HepG2 (cell line): ENCODE results near the gene RMI1. TPM values are rescaled to one million over a fixed set of nuclear protein-coding genes. Genes with fewer than 3 reads are reported as not detected.
A peak's percentile ranks its signal among the peaks of the same experiment; 100 is the strongest.

Source experiments
- FOXC1 ChIP-seq: sonication (generic); formaldehyde crosslinking; IDR thresholded peaks from 2 replicates; pipeline ENCODE4 v1.8.0; 2022; ENCODE audit warnings: mild to moderate bottlenecking, missing genetic modification reagents, borderline replicate concordance
- GATA4 ChIP-seq: sonication (generic); IDR thresholded peaks from 2 replicates; pipeline ENCODE4 v1.6.1; 2016; ENCODE audit warnings: antibody characterized with exemption, low read depth, borderline replicate concordance
- HOXD1 ChIP-seq: sonication (generic); formaldehyde crosslinking; IDR thresholded peaks from 2 replicates; pipeline ENCODE4 v1.5.0; 2020; ENCODE audit warnings: missing genetic modification reagents
- MATR3 ChIP-seq: sonication (generic); formaldehyde crosslinking; IDR thresholded peaks from 2 replicates; pipeline ENCODE4 v1.4.0; 2020; ENCODE audit warnings: missing genetic modification reagents
- NFAT5 ChIP-seq: sonication (generic); formaldehyde crosslinking; IDR thresholded peaks from 2 replicates; pipeline ENCODE4 v1.4.0; 2020; ENCODE audit warnings: missing genetic modification reagents
- NONO ChIP-seq, 2 experiments: fragments of 450-650 bp in 1 of 2; sonication (generic) in 1 of 2; formaldehyde crosslinking in 1 of 2; IDR thresholded peaks in 1 of 2; conservative IDR thresholded peaks in 1 of 2; 2 replicates each; pipeline versions ENCODE4 v1.6.1 to v1.8.0; 2017 to 2022; ENCODE audit warnings: mild to moderate bottlenecking in 1 of 2, missing genetic modification reagents in 1 of 2, moderate library complexity in 1 of 2
- SP4 ChIP-seq: sonication (generic); formaldehyde crosslinking; IDR thresholded peaks from 2 replicates; pipeline ENCODE4 v1.8.1; 2023; ENCODE audit warnings: mild to moderate bottlenecking, missing genetic modification reagents
- ZNF607 ChIP-seq: sonication (generic); formaldehyde crosslinking; IDR thresholded peaks from 2 replicates; pipeline ENCODE4 v1.5.1; 2020; ENCODE audit warnings: missing genetic modification reagents, mild to moderate bottlenecking, borderline replicate concordance
- polyA plus RNA-seq, 8 experiments: library from polyadenylated mRNA; depleted of rRNA in 3 of 8; stranded (reverse) in 7 of 8; unstranded in 1 of 8; fragments of >200 nt; fragmentation: Illumina TruSeq in 4 of 8; extraction: Trizol in 4 of 8; gene quantifications; 2 replicates each; pipeline versions ENCODE4 v1.2.1 to v1.2.3, GENCODE V29; 2011 to 2016; ENCODE audit warnings: low read depth in 4 of 8, missing spikeins in 1 of 8, mixed read lengths in 1 of 8; ENCODE audit not compliant: insufficient read depth in 1 of 8
- total RNA-seq, 5 experiments: library from RNA; depleted of rRNA; stranded (reverse); fragments of >200 nt; fragmentation: Illumina TruSeq; extraction: Trizol; gene quantifications; 2 replicates each; pipeline ENCODE4 v1.2.3, GENCODE V29; 2016; ENCODE audit warnings: low read depth in 1 of 5

RMI1 gene
- total and polyA plus RNA-seq, 2 of the 13 experiments (the other 11 are each of a cell fraction or from before 2014, with no cell fraction given), result 0.54 to 3.7 TPM

GRCh38 chr9:83979812-83980394 is 702 bp upstream of the RMI1 start, which contains the start of gene HNRNPK (continued):
- TF ChIP-seq NFAT5 (CRISPR knock-in tag), result peak; percentile 35; the same call in 1 of the 2 replicates
- peak; percentile 56; the same call in 1 of the 2 replicates for TF ChIP-seq SP4 (CRISPR knock-in tag)
- no peak for TF ChIP-seq NONO (IDR thresholded peaks at IDR 0.05)
- TF ChIP-seq NONO (CRISPR knock-in tag; conservative IDR thresholded peaks at IDR 0.05), result peak; percentile 67
- no peak for TF ChIP-seq HOXD1 (CRISPR knock-in tag)
- no peak for TF ChIP-seq MATR3 (CRISPR knock-in tag)
- TF ChIP-seq ZNF607 (CRISPR knock-in tag), result peak; percentile 73; the same call in 1 of the 2 replicates
- no peak for TF ChIP-seq GATA4
- peak; percentile 74; the same call in 1 of the 2 replicates for TF ChIP-seq FOXC1 (CRISPR knock-in tag)
